Nephron progenitor cell (in vitro differentiated cells): Measurements from ENCODE around the gene PSPC1.

Experiments used
- DNase-seq: peaks from one replicate; pipeline ENCODE4 v3.0.0; 2021
- H3K27ac Mint-ChIP-seq: 2 replicates; pipeline ENCODE4 v1.8.0; 2021; ENCODE audit warnings: mild to moderate bottlenecking, moderate library complexity, mixed read lengths
- H3K27me3 Mint-ChIP-seq: 2 replicates; pipeline ENCODE4 v1.8.0; 2021; ENCODE audit warnings: mild to moderate bottlenecking, low read depth, mixed read lengths; ENCODE audit not compliant: poor library complexity
- H3K36me3 Mint-ChIP-seq: 2 replicates; pipeline ENCODE4 v1.8.0; 2021; ENCODE audit warnings: low read depth, mixed read lengths
- H3K4me1 Mint-ChIP-seq: 2 replicates; pipeline ENCODE4 v1.8.0; 2021; ENCODE audit warnings: mixed read lengths
- H3K4me3 Mint-ChIP-seq: 2 replicates; pipeline ENCODE4 v1.8.0; 2021; ENCODE audit warnings: mild to moderate bottlenecking, moderate library complexity, mixed read lengths
- H3K9me3 Mint-ChIP-seq: 2 replicates; pipeline ENCODE4 v1.8.0; 2021; ENCODE audit warnings: mild to moderate bottlenecking, moderate library complexity, mixed read lengths
- CTCF ChIP-seq: fragments of 200-600 bp; sonication (generic); IDR thresholded peaks from 2 replicates; pipeline ENCODE4 v1.5.0; 2021; ENCODE audit warnings: antibody characterized with exemption

Gene PSPC1

DNA sequence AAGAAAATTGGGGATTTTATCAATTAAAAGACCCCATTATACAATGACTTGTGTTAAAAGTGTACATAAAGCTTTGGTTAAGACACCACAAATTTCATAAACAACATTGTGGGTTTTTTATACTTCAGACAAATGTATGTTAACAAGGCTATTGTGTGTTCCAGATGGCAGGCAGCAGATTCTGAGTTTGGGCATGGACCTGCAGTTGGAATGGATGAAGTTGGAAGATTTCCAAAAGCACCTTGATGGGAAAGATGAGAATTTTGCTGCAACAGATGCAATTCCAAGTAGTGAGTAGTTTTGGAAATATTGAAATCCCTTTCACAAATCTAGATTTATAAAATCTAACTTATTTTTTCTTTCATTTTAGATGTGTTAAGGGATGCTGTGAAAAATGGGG is 123.9 kb downstream of the PSPC1 start:
- Mint-ChIP-seq H3K4me1 (peaks cover 14% of the 10 kb centered on the region), H3K9me3 (no peaks in the 10 kb centered on the region), H3K27ac (peak overlapping the region; percentile 57), H3K4me3 (no peak overlapping the region), H3K27me3 (no peaks in the 10 kb centered on the region), H3K36me3 (peaks cover 53% of the 10 kb centered on the region)
- no peak for TF ChIP-seq CTCF
- DNase-seq: no peak

DNA sequence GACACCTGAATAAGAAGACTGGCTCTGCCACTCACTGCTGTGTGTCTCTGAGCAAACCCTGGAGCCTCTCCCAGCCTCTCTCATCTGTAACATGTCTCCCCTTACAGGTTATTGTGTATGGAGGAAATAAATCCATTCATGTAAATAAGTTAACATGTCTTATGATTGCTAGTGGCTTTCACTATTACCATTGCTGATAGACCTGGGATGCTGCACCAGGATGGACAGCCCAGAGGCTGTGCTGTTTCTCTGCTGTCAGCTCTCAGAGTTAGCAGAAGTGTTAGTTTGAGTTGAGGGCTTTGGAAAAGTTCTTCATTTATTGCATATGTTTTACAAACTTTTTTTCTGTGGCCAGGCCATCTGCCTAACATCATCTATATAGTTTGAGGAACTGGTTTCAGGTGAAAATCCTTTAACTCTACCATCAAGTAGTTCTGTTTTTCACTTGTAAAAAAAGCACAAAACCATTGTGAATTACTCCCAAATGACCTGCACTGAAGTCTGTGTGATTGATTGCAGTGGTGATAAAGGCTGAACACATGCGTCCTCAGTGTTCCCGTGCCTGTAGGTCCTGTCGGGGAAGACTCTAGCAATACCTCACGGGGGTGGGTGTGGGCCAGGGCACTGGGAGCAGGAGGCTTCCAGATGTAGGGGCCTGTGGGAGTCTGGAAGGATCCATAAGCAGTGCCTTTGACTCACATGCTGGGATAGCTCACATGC is 124.7 kb downstream of the PSPC1 start:
- no peak for TF ChIP-seq CTCF
- Mint-ChIP-seq H3K27me3 (no peaks in the 10 kb centered on the region), H3K36me3 (peaks cover 57% of the 10 kb centered on the region), H3K4me1 (peaks cover 14% of the 10 kb centered on the region), H3K9me3 (no peaks in the 10 kb centered on the region), H3K4me3 (no peak overlapping the region), H3K27ac (peak overlapping the region; percentile 82)
- DNase-seq: peak; percentile 31
